Measurements from ENCODE around the gene SRI. TPM values are rescaled to one million over a fixed set of nuclear protein-coding genes. Genes with fewer than 3 reads are reported as not detected.
A peak's percentile ranks its signal among the peaks of the same experiment; 100 is the strongest.
"Not testable (repeated sequence)": the region's sequence is repeated elsewhere in the genome, so short reads cannot be mapped to it uniquely, and the experiment has no call there.

Gene SRI
- total RNA-seq, 1 donor from 2014 or later: 109 TPM

GRCh38 chr7:88262562-88262961, 42.7 kb upstream of the SRI start:
- no peak for DNase-seq (ENCODE audit: low read depth)
- no peaks in the 10 kb centered on the region for H3K27me3 ChIP-seq (ENCODE audit: control insufficient read depth, insufficient read depth, low read length)
- TF ChIP-seq CTCF (IDR thresholded peaks at IDR 0.05; ENCODE audit: insufficient read depth, low read length, poor library complexity, severe bottlenecking): no peak
- H3K36me3 ChIP-seq (ENCODE audit: control insufficient read depth, insufficient read depth, low read length): no peaks in the 10 kb centered on the region
- no peak overlapping the region for H3K4me3 ChIP-seq (ENCODE audit: low read depth, low read length)

- Histone ChIP-seq H3K36me3 (ENCODE audit: control insufficient read depth, insufficient read depth, low read length) (no peaks in the 10 kb centered on the region), H3K4me3 (ENCODE audit: low read depth, low read length) (no peak overlapping the region), H3K27me3 (ENCODE audit: control insufficient read depth, insufficient read depth, low read length) (no peaks in the 10 kb centered on the region)
- DNase-seq (ENCODE audit: low read depth): no peak
- TF ChIP-seq CTCF (IDR thresholded peaks at IDR 0.05; ENCODE audit: insufficient read depth, low read length, poor library complexity, severe bottlenecking): no peak
These were observed 40.9 kb upstream of the SRI start for GRCh38 chr7:88260719-88261118.

GRCh38 chr7:88259656-88260380, 40.0 kb upstream of the SRI start:
- H3K27me3 ChIP-seq (ENCODE audit: control insufficient read depth, insufficient read depth, low read length): no peaks in the 10 kb centered on the region
- H3K4me3 ChIP-seq (ENCODE audit: low read depth, low read length): no peak overlapping the region
- TF ChIP-seq CTCF (IDR thresholded peaks at IDR 0.05; ENCODE audit: insufficient read depth, low read length, poor library complexity, severe bottlenecking): no peak
- DNase-seq (ENCODE audit: low read depth): no peak
- no peaks in the 10 kb centered on the region for H3K36me3 ChIP-seq (ENCODE audit: control insufficient read depth, insufficient read depth, low read length)

GRCh38 chr7:88258296-88258695, 38.5 kb upstream of the SRI start:
- H3K27me3 ChIP-seq (ENCODE audit: control insufficient read depth, insufficient read depth, low read length); H3K4me3 ChIP-seq (ENCODE audit: low read depth, low read length); H3K36me3 ChIP-seq (ENCODE audit: control insufficient read depth, insufficient read depth, low read length); DNase-seq (ENCODE audit: low read depth): not testable (repeated sequence)

- Histone ChIP-seq H3K4me3 (ENCODE audit: low read depth, low read length) (no peak overlapping the region), H3K27me3 (ENCODE audit: control insufficient read depth, insufficient read depth, low read length) (no peaks in the 10 kb centered on the region), H3K36me3 (ENCODE audit: control insufficient read depth, insufficient read depth, low read length) (no peaks in the 10 kb centered on the region)
- TF ChIP-seq CTCF (IDR thresholded peaks at IDR 0.05; ENCODE audit: insufficient read depth, low read length, poor library complexity, severe bottlenecking): no peak
- no peak for DNase-seq (ENCODE audit: low read depth)
These were observed 37.1 kb upstream of the SRI start for GRCh38 chr7:88256906-88257305.

- DNase-seq (ENCODE audit: low read depth): peak; percentile 82
- Histone ChIP-seq H3K4me3 (ENCODE audit: low read depth, low read length) (no peak overlapping the region), H3K27me3 (ENCODE audit: control insufficient read depth, insufficient read depth, low read length) (no peaks in the 10 kb centered on the region), H3K36me3 (ENCODE audit: control insufficient read depth, insufficient read depth, low read length) (no peaks in the 10 kb centered on the region)
- TF ChIP-seq CTCF (IDR thresholded peaks at IDR 0.05; ENCODE audit: insufficient read depth, low read length, poor library complexity, severe bottlenecking): no peak
These were observed 35.0 kb upstream of the SRI start for GRCh38 chr7:88254721-88255424.
